Lower leg skin (tissue), 4 donors: ENCODE data around the gene SH3RF2. TPM values are rescaled to one million over a fixed set of nuclear protein-coding genes. Genes with fewer than 3 reads are reported as not detected.
"Not testable (repeated sequence)": the region's sequence is repeated elsewhere in the genome, so short reads cannot be mapped to it uniquely, and the experiment has no call there.

Experiments
- DNase-seq, 2 donors: peaks; one replicate each; pipeline ENCODE4 v3.0.0-alpha.2; 2019; ENCODE audit warnings: low spot score in 2 of 2
- H3K4me3 ChIP-seq: fragments of 200-600 bp; sonication (generic); 2 replicates; pipeline ENCODE4 v1.5.1; 2017; ENCODE audit warnings: mild to moderate bottlenecking, low read depth; ENCODE audit not compliant: poor library complexity, severe bottlenecking
- CTCF ChIP-seq, 3 donors: fragments of 450-650 bp; IDR thresholded peaks; one replicate each; pipeline ENCODE4 v1.5.1; 2016; ENCODE audit warnings: antibody characterized with exemption in 3 of 3, mild to moderate bottlenecking in 3 of 3, moderate library complexity in 2 of 3
- POLR2A ChIP-seq, 2 donors: fragments of 450-650 bp; IDR thresholded peaks; one replicate each; pipeline ENCODE4 v1.6.1; 2016 to 2017; ENCODE audit warnings: antibody characterized with exemption in 2 of 2, mild to moderate bottlenecking in 1 of 2, moderate library complexity in 1 of 2
- WGBS, 2 donors: methylation state at CpG; one replicate each; pipeline ENCODE4 v1.1.5; 2018; 5-methylcytosine and 5-hydroxymethylcytosine counted together
- intact Hi-C: fragments of 100-400 bp; cut with DNase I; formaldehyde crosslinking; loops from one replicate; pipeline ENCODE4 v1.15.0; 2023; ENCODE audit warnings: low total_unique reads
- total RNA-seq, 4 donors: library from RNA; depleted of rRNA; stranded (reverse); fragments of >200 nt; gene quantifications; one replicate each; pipeline ENCODE4 v1.1.0, GENCODE V29; 2016

Gene SH3RF2
- total RNA-seq, 4 donors from 2014 or later: 109 to 169 (median 121) TPM

- no peak overlapping the region for H3K4me3 ChIP-seq
- intact Hi-C loops: no loop called here
- DNase-seq: no peak
- TF ChIP-seq POLR2A (IDR thresholded peaks at IDR 0.05): no peak
- no peak for TF ChIP-seq CTCF (IDR thresholded peaks at IDR 0.05)
- WGBS, 2 donors: 90% methylated on average over 6 of the region's 6 CpGs
Observed at GRCh38 chr5:146006470-146007190, 70.3 kb downstream of the SH3RF2 start.

DNA sequence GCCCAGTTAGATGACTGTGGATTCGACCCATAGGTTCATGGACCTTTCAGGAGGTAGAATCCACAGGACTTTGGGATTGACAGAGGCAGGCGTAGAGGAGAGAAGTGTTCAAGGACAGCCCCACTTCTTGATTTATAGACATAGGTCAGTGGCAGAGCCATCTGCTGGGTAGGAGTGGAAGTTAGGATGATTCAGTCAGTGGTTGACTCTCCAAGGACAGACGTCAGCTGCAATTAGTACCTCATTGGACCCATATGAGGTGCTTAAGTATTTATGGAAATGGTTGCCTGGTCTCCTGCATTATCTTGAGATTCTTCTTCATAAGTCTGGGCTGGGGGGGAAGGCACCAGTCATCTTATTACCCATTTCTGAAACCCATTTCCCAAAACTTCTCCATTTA is 70.9 kb downstream of the SH3RF2 start:
- TF ChIP-seq POLR2A (IDR thresholded peaks at IDR 0.05) (no peak), CTCF (IDR thresholded peaks at IDR 0.05) (no peak)
- 54 to 58% methylated on average over 3 of the region's 3 CpGs for WGBS, 2 donors
- no peak for DNase-seq
- intact Hi-C loops: no loop called here
- H3K4me3 ChIP-seq: no peak overlapping the region

DNA sequence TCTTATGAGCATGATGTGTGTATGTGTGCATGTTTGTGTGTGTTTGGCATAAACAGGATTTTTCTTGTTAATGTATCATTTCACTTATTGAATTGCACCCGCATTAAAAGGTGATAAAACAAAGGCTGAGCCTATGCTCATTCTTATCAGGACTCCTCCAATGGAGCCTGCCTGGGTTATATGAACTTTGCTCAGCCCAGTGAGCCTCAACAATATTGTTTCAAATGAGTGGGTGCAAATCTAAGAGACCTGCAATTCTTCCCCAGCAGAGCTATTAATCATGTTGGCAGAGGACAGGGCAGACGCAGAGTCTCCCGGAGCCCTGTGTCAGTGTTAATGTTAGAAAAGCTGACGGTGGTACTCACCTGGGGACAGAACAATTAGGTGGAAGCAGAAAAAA is 71.6 kb downstream of the SH3RF2 start:
- DNase-seq: no peak
- no peak overlapping the region for H3K4me3 ChIP-seq
- TF ChIP-seq POLR2A (IDR thresholded peaks at IDR 0.05): no peak
- no peak for TF ChIP-seq CTCF (IDR thresholded peaks at IDR 0.05)
- WGBS, 2 donors: 73 to 82% methylated on average over 4 of the region's 4 CpGs
- intact Hi-C loops: no loop called here

DNA sequence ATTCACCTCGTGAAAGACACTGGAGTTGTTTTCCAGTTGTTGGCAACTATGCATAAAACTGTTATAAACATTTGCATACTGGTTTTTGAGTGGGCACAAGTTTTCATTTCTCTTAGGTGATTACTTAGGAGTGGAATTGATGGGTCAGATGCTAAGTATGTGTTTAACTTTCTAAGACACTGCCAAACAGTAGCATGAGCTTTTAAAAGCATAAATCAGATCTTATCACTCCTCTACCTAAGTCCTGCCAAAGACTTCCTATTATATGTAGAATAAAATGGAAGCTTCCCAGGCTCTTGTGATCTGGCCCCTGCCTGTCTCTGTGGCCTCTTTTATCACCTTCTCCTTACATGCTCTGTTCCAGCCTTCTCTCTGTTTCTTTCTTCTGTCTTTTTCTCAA is 72.6 kb downstream of the SH3RF2 start:
- intact Hi-C loops: no loop called here
- no peak overlapping the region for H3K4me3 ChIP-seq
- no peak for DNase-seq
- 38 to 61% methylated on average over 1 of the region's 1 CpG for WGBS, 2 donors
- TF ChIP-seq POLR2A (IDR thresholded peaks at IDR 0.05) (no peak), CTCF (IDR thresholded peaks at IDR 0.05) (no peak)

DNA sequence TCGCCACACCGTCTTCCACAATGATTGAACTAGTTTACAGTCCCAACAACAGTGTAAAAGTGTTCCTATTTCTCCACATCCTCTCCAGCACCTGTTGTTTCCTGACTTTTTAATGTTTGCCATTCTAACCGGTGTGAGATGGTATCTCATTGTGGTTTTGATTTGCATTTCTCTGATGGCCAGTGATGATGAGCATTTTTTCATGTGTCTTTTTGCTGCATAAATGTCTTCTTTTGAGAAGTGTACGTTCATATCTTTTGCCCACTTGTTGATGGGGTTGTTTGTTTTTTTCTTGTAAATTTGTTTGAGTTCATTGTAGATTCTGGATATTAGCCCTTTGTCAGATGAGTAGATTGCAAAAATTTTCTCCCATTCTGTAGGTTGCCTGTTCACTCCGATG is 74.1 kb downstream of the SH3RF2 start:
- intact Hi-C loops, H3K4me3 ChIP-seq, DNase-seq: not testable (repeated sequence)
- WGBS, 2 donors: 83 to 95% methylated on average over 5 of the region's 5 CpGs

GRCh38 chr5:146013761-146014160 is 77.4 kb downstream of the SH3RF2 start:
- DNase-seq: no peak
- 82 to 83% methylated on average over 9 of the region's 9 CpGs for WGBS, 2 donors
- no peak overlapping the region for H3K4me3 ChIP-seq
- intact Hi-C loops: no loop called here
- TF ChIP-seq POLR2A (IDR thresholded peaks at IDR 0.05): no peak
- TF ChIP-seq CTCF (IDR thresholded peaks at IDR 0.05): no peak
